HG03025 (cell line): ENCODE data around the gene CTNNA3.
"Not testable (repeated sequence)": the region's sequence is repeated elsewhere in the genome, so short reads cannot be mapped to it uniquely, and the experiment has no call there.

Source experiments
- ATAC-seq: cut with Tn5 transposase; IDR thresholded peaks from one replicate; pipeline ENCODE4 v1.9.1; 2021; ENCODE audit warnings: mild to moderate bottlenecking, moderate library complexity; ENCODE audit not compliant: unreplicated experiment, low FRiP score

The CTNNA3 gene

DNA sequence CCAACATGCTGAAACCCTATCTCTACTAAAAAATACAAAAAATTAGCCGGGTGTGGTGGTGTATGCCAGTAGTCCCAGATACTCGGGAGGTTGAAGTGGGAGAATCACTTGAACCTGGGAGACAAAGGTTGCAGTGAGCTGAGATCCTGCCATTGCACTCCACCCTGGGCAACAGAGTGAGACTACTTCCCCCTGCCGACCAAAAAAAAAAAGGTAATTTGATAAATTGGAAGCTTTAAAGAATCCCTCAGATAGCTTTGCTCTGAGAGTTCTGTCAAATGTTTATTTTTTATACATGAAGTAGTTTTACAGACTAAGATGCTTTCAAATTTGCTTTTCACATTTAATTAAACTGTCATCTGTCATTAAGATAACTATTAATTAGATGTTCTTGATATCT, 1333.5 kb downstream of the CTNNA3 start:
- ATAC-seq, result no peak

- ATAC-seq, result not testable (repeated sequence)
These were observed 1342.2 kb downstream of the CTNNA3 start for GRCh38 chr10:66353822-66354221.

DNA sequence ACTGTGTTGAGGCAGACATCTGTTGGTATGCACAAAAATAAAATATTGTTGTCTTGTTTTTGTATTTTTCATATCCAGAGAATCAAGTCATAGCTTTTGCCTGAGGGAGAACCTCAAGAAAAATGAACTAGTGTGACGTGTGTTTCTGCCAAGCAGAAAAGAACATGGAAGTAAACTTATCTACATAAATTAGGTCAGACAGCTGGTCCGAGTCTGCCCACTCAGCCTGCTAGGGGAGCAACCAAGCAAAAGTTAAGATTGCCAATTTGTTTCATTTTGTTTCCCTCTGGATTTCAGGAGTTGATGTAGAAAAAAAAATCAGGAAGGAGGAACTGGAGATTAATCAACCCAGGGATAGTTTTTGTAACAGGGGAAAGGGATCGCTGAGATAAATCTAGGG, 1342.6 kb downstream of the CTNNA3 start:
- no peak for ATAC-seq

DNA sequence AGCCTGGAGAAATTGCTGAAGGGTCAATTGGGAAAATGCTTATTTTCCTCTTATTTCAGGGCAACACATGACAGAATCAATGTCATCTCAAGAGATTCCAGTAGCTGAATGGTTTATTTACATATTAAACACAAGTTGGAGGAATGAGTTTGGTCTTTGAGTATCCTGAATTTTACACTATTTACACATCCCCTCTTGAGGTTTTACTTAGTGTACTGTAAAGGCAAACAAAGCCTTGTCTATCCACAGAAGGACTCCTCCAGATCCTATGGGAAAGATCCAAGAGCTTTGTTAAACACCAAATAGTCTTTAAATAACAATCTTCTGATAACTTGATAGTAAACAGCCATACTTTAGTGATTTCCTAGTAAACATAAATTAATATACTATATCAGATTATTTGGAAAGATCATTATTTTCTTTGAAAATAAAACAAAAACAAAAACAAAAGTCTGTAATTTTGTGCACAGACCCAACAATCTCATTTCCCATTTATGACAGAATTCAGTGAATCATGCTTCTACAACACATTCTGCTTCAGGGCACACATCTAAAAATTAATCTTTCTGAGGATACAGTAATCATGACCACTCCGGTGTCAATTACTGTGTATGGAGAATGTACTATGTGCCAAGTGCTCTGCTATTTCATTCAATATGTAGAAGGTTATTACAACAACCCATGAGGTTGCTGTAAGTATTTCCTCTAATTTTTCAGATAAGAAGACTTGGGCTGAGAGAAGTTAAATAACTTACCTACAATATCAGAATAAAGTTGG, 1345.2 kb downstream of the CTNNA3 start:
- ATAC-seq, result no peak

DNA sequence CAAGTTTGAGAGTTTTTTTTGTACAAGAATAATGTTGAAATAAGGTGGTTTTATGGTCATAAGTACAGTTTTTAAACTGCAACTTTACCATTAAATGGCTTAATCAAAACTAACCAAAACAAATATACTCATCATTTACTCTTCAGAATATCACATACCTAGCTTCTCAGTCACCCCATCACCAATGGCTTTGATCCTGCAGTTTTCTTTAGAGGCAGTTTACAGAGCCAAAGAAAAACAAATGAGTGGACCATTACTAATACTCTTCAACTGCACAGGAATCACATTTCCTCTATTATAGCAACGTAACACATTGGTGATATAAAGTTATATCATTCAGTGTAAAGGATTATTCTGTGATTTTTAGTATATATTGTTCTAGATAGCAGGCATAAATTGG, 1346.3 kb downstream of the CTNNA3 start:
- ATAC-seq, result no peak

- ATAC-seq, result no peak
These were observed 1346.9 kb downstream of the CTNNA3 start for GRCh38 chr10:66349076-66349475.

DNA sequence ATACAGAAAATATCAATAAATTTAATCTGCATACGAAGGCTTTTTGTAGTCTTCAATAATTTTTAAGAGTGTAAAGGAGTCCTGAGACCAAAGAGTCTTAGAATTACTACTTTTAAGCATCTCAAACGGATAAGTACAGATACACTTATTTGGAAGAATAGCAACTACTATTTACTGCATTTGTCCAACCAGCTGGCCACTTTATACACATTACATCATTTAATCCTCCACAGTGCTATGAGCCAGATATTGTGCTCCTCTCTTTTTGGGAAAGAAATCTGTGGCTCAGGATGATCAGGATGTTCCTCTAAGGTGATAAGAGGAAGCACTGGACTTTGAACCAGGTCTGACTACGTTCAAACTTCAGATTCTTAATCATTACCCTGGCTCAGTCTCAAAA, 1358.8 kb downstream of the CTNNA3 start:
- no peak for ATAC-seq

DNA sequence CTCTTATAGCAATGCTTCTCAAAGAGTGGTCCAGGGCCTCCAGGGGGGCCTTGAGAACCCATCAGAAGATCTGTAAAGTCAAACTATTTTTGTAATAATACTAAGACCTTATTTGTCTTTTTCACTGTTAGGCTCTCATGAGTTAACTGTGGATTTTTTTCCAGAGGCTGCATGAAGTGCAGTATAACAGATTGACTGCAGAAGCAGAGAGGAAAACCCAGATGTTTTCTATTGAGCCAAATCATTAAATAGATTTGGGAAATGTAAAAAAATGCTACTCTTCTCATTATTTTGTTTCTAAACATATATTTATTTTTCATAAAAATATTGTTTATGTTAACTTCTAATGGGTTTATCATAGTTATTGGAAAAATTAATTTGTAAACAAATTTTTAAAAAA, 1359.2 kb downstream of the CTNNA3 start:
- no peak for ATAC-seq

GRCh38 chr10:66335753-66336152, 1360.2 kb downstream of the CTNNA3 start:
- ATAC-seq, result not testable (repeated sequence)

DNA sequence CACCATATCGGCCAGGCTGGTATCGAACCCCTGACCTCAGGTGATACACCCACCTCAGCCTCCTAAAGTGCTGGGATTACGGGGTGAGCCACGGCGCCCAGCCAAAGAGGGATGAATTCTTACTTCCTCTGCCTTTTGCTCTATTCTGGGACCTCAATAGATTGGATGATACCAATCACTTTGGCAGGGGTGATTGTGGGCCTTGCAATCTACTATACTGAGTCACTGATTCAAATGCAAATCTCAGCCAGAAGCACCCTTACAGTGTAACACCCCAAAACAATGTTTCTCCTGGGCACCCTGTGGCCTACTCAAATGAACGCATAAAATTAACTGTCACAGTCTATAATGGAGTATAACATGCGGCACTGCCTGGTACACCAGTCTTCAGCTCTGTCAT, 1366.8 kb downstream of the CTNNA3 start:
- no peak for ATAC-seq

DNA sequence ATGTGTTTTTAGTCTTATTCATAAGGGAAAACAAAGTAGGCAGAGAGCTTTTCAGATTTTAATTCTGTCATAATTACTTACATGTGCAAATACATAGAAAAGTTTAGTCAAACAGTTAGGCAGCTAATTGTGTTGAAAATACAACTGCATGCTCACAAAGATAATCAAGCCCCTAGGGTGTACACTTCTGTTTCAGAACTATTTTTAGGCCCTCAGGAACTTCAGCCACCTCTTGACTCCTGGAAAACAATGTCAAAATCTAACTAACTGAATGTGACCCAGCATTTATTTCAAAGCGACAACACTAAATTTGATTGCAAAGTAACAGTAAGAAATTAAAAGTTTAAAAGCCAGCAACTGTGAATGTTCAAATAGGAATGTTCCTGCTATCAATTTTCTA, 1369.1 kb downstream of the CTNNA3 start:
- no peak for ATAC-seq

GRCh38 chr10:66322777-66323176, 1373.2 kb downstream of the CTNNA3 start:
- no peak for ATAC-seq

GRCh38 chr10:66321723-66322665, 1374.0 kb downstream of the CTNNA3 start:
- no peak for ATAC-seq

GRCh38 chr10:66318761-66319160, 1377.2 kb downstream of the CTNNA3 start:
- ATAC-seq, result no peak

DNA sequence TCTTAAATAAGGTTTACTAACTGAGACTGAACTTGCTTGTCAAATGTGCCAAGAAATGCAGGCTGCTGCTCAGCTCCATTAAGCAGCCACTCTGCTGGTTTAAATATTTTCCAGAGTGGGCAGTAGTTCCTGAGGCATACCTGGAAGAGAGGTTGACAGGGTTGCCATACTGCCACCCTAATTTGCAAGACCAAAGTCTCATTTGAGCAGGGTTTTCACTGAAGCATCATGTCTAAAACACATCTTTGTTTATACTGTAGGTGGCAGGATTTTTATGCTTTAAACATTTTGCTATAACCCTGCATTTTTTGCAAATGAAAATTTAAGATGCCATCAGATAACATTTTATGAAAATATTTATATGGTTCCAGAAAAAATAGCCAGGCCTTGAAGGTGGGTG, 1388.2 kb downstream of the CTNNA3 start:
- ATAC-seq, result no peak

GRCh38 chr10:66301078-66301477, 1394.9 kb downstream of the CTNNA3 start:
- no peak for ATAC-seq

DNA sequence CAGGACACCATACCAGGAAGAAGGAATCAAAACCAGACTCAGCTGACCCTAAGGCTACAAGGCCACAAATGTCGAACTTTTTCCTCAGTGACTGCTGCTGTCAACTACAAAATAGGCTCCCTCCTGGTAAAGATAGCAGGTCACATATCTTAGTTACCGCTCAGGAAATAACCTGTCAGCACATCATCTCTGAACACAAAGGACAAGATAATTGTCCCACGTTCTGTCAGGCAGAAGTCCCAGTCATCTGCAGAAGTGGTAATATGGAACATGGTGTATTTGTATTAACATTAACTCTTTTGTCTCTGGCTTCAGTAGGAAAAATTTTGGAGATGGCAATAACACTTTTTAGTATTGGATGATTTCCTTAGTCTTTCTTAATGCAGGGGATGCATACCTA, 1400.4 kb downstream of the CTNNA3 start:
- ATAC-seq, result no peak

DNA sequence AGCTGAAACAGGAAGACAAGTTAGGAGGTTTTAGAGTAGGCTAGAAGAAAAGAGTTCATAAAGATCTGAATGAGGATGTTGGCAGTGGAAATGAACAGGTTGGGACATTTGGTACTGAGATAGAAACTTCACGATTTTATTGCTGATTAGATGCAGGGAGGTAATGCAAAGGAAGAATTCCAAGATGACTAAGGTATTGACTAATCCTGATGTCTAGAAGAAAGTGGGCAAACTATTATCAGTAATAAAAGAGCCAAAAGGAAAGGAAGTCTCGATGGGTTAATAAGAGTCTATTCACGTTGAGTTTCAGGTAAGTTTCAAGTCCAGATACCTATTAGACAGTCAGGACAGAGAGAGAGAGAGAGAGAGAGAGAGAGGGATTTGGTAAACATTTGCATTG, 1401.5 kb downstream of the CTNNA3 start:
- no peak for ATAC-seq

DNA sequence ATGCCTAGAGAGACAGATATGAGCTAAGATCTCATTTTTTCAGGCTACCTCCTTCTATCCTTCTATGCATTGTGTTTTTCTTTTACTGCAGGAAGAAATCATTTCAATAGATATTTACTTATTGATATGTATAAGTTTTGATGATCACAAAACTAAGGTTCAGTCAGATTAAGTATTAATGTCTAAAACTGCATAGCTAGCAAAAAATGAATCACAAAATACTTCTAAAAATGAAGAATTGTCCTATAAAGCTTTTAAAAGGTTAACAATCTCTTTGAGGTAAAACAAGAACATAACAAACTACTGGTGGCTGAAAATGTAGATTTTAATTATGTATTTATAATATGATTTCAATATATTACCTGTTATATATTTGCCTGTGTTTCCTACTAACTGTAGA, 1403.1 kb downstream of the CTNNA3 start:
- no peak for ATAC-seq

GRCh38 chr10:66292456-66292855, 1403.5 kb downstream of the CTNNA3 start:
- no peak for ATAC-seq

GRCh38 chr10:66291133-66291532, 1404.9 kb downstream of the CTNNA3 start:
- no peak for ATAC-seq

DNA sequence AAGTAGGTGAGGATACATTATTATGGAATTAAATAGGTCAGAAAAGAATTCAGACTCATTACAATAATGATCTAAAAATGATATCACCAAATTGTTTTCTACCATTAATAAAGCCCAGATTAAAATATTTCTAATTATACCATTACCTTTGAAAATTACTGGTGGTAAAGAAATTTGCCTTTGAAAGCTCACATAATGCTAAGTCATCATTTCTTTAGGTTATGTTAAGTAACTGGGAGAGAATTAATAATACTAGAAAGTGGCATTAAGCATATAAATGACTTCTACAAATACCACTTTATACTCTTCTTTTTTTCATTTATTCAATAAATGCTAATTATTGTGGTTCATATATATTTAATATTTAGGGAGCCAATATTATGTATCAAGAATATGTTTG, 1411.4 kb downstream of the CTNNA3 start:
- no peak for ATAC-seq
